ENCODE results near the gene WBP4. TPM values are rescaled to one million over a fixed set of nuclear protein-coding genes. Genes with fewer than 3 reads are reported as not detected.
A peak's percentile ranks its signal among the peaks of the same experiment; 100 is the strongest.

Gene WBP4
- total and polyA plus RNA-seq, 2 of the 13 experiments (the other 11 are each of a cell fraction or from before 2014, with no cell fraction given): 6.7 to 11.7 TPM

GRCh38 chr13:41019578-41020347 is 41.5 kb upstream of the WBP4 start:
- Histone ChIP-seq H3K27me3 (ENCODE audit: control insufficient read depth in 1 of 2, insufficient read depth in 2 of 2, low read length in 2 of 2) (no peaks in the 10 kb centered on the region), H3K9me3 (ENCODE audit: low read length) (no peaks in the 10 kb centered on the region), H3K79me2 (ENCODE audit: insufficient read depth, low read length) (peaks cover 92% of the 10 kb centered on the region), H3K36me3 (replicated peaks in 1 of 2; ENCODE audit: control insufficient read depth in 1 of 2, insufficient read depth in 2 of 2, low read length in 2 of 2) (0 out of 5 replicates have a peak, but pooled peaks cover 0 to 3% of the 10 kb centered on the region in 2 experiments), H3K4me2 (ENCODE audit: low read depth, low read length) (peak overlapping the region; percentile 85), H3K4me3 (replicated peaks in 1 of 3; ENCODE audit: insufficient read depth in 1 of 3, low read depth in 2 of 3, low read length in 3 of 3) (peak overlapping the region; percentile 46 to 61 (median 55); a peak in 5 of 6 replicates), H2AFZ (ENCODE audit: low read length) (no peak overlapping the region), H3K27ac (ENCODE audit: extremely low read length, insufficient read depth, low read length) (peak overlapping the region; percentile 87), H4K20me1 (ENCODE audit: insufficient read depth, low read length) (peaks cover 4% of the 10 kb centered on the region), H3K4me1 (ENCODE audit: insufficient read depth, low read length) (peaks cover 92% of the 10 kb centered on the region), H3K9ac (ENCODE audit: insufficient read depth, low read depth, low read length) (peak overlapping the region; percentile 76)
- peak; percentile 82 for FAIRE-seq
- ATAC-seq: peak; percentile 98
- BruUV-seq (replicated peaks): TSS peak; percentile 95
- in situ Hi-C loops (cut with HindIII; ENCODE audit: extremely low pct_ligation_motif_present, low pct_unique_long_range_greater_than_20kb): no loop called here
- DNase-seq (ENCODE audit: low spot score): peak; percentile 80
- intact Hi-C loops (cut with micrococcal nuclease; ENCODE audit: unreplicated experiment): loop anchor here (5.0 kb wide), 3 partner anchors 38 to 97 kb away; no protein-coding TSS in a partner anchor
- ChIA-PET POLR2A (interaction anchor here (0.6 to 3.7 kb wide), 10 partner anchors 9 to 230 kb away, joined by 3 to 35 read pairs (median 5); partner anchors contain the start of genes SLC25A15 and WBP4), CTCF (ENCODE audit: low intra/inter-chr PET ratio, low total read pairs) (no interaction called here)
- 25% methylated on average over 2 of the region's 2 CpGs for WGBS (ENCODE audit: low lambda C conversion rate)
- TF ChIP-seq ARID3A (IDR thresholded peaks at IDR 0.05; ENCODE audit: low read depth, low read length) (peak; percentile 78; the same call in 1 of the 2 replicates), ZNF777 (CRISPR knock-in tag; IDR thresholded peaks at IDR 0.05) (no peak), KAT8 (CRISPR knock-in tag; IDR thresholded peaks at IDR 0.05) (no peak), MTERF4 (CRISPR knock-in tag; IDR thresholded peaks at IDR 0.05) (no peak), SOX6 (IDR thresholded peaks at IDR 0.05) (no peak), SOX6 (CRISPR knock-in tag; IDR thresholded peaks at IDR 0.05) (peak; percentile 81), HDAC1 (CRISPR knock-in tag; IDR thresholded peaks at IDR 0.05) (0 out of 2 replicates have a peak, but pooled peaks have one; percentile 16), EP300 (IDR thresholded peaks at IDR 0.05; ENCODE audit: low read depth in 2 of 2, low read length in 2 of 2) (peak in 1 of 2 experiments; percentile 48; a peak in 1 of 4 replicates), EP300 (CRISPR knock-in tag; IDR thresholded peaks at IDR 0.05; ENCODE audit: borderline replicate concordance) (no peak), SAP130 (CRISPR knock-in tag; IDR thresholded peaks at IDR 0.05; ENCODE audit: low read depth) (peak; percentile 50), KLF6 (CRISPR knock-in tag; IDR thresholded peaks at IDR 0.05) (0 out of 2 replicates have a peak, but pooled peaks have one; percentile 54), PAXIP1 (CRISPR knock-in tag; conservative IDR thresholded peaks at IDR 0.05) (peak; percentile 78), CREM (IDR thresholded peaks at IDR 0.05) (peak; percentile 42; the same call in 1 of the 2 replicates), CREM (CRISPR knock-in tag; IDR thresholded peaks at IDR 0.05) (no peak), SALL1 (CRISPR knock-in tag; IDR thresholded peaks at IDR 0.05) (0 out of 2 replicates have a peak, but pooled peaks have one; percentile 17), ISL2 (CRISPR knock-in tag; IDR thresholded peaks at IDR 0.05) (peak; percentile 54; the same call in 1 of the 2 replicates)

All from HepG2 (cell line).